OCI-LY1 (cell line): ENCODE results near the gene CCDC63.

Experiments
- EZH2 ChIP-seq: fragments of 200-600 bp; sonication (generic), shearing (Covaris generic); IDR thresholded peaks from 2 replicates; pipeline ENCODE4 v1.8.0; 2017; ENCODE audit warnings: borderline replicate concordance, mixed run types, mild to moderate bottlenecking, antibody characterized with exemption, low read length, moderate library complexity, mixed read lengths
- TF ChIP-seq, protein P1 (sequence below): fragments of 200-600 bp; sonication (generic), shearing (Covaris generic); IDR thresholded peaks from 2 replicates; pipeline ENCODE4 v1.5.1; 2017; ENCODE audit warnings: mild to moderate bottlenecking, antibody characterized with exemption, low read length, moderate library complexity, mixed read lengths

DNA sequence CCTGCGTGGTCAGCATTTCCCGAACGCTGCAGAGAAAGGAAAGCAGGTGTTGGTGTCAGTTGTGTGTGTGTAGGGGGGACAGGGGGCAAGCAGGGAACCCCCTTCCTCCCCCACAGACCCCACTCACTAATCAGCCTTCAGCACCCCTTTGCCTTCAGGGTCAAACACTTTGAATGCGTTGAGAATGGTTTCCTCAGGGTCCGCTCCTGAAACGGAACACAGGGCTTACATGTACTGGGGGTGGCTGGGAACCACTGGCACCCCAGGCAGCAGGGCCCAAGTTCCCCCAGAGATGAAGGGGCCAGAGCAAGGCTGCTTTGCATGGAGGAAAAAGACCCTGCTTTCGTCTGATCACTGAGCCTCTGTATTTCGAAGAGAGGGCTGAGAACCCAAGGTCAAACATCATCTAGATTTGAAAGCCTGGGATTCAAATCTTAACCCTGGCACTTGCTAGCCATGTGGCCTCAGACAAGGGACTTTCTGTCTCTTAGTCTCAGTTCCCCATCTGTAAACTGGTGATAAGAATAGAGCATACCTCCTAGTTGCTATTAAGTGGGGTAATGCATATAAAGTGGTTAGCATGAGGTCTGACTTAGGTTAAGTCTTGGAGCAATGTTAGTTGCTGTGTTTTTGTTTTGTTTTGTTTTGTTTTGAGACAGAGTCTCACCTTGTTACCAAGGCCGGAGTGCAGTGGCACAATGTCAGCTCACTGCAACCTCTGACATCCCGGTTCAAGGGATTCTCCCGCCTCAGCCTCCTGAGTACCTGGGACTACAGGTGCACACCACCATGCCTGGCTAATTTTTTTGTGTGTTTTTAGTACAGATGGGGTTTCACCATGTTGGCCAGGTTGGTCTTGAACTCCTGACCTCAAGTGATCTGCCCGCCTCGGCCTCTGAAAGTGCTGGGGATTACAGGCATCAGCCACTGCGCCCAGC is 66.6 kb downstream of the CCDC63 start:
- TF ChIP-seq EZH2 = no peak
- TF ChIP-seq, protein P1, sequence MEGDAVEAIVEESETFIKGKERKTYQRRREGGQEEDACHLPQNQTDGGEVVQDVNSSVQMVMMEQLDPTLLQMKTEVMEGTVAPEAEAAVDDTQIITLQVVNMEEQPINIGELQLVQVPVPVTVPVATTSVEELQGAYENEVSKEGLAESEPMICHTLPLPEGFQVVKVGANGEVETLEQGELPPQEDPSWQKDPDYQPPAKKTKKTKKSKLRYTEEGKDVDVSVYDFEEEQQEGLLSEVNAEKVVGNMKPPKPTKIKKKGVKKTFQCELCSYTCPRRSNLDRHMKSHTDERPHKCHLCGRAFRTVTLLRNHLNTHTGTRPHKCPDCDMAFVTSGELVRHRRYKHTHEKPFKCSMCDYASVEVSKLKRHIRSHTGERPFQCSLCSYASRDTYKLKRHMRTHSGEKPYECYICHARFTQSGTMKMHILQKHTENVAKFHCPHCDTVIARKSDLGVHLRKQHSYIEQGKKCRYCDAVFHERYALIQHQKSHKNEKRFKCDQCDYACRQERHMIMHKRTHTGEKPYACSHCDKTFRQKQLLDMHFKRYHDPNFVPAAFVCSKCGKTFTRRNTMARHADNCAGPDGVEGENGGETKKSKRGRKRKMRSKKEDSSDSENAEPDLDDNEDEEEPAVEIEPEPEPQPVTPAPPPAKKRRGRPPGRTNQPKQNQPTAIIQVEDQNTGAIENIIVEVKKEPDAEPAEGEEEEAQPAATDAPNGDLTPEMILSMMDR = no peak
